H1 (cell line): ENCODE results near the gene CSHL1. TPM values are rescaled to one million over a fixed set of nuclear protein-coding genes. Genes with fewer than 3 reads are reported as not detected.

ENCODE experiments used
- NRF1 ChIP-seq: IDR thresholded peaks from 2 replicates; pipeline ENCODE4 v1.6.1; 2011; ENCODE audit warnings: mild to moderate bottlenecking, low read depth, low read length, improper control_type of control experiment
- polyA plus RNA-seq, 7 experiments: library from polyadenylated mRNA; depleted of rRNA in 3 of 7; stranded (reverse) in 5 of 7; unstranded in 2 of 7; fragments of >200 nt in 5 of 7; fragments of 200-250 nt in 2 of 7; gene quantifications; 1 replicate in 5 of 7; 2 replicates in 1 of 7; 4 replicates in 1 of 7; pipeline versions ENCODE4 v1.2.1 to v1.2.3, GENCODE V29; 2011 to 2013; ENCODE audit warnings: missing spikeins in 2 of 7, mixed read lengths in 2 of 7
- total RNA-seq: library from RNA; stranded (reverse); fragmentation: NEBNext Ultra II Directional; extraction: Animal tissue kit (Norgen Biotek cat#: 25700); gene quantifications from 2 replicates; pipeline ENCODE4 v1.2.1, GENCODE V29; 2021
- TF ChIP-seq, protein P1 (sequence below): fragments of 300-600 bp; sonication (generic); IDR thresholded peaks from 2 replicates; pipeline ENCODE4 v1.7.1; 2012; ENCODE audit warnings: low read length, moderate library complexity, mild to moderate bottlenecking, inconsistent platforms; ENCODE audit not compliant: insufficient replicate concordance

The CSHL1 gene
- total and polyA plus RNA-seq, 2 of the 8 experiments (the other 6 are each of a cell fraction or from before 2014, with no cell fraction given): not detected

DNA sequence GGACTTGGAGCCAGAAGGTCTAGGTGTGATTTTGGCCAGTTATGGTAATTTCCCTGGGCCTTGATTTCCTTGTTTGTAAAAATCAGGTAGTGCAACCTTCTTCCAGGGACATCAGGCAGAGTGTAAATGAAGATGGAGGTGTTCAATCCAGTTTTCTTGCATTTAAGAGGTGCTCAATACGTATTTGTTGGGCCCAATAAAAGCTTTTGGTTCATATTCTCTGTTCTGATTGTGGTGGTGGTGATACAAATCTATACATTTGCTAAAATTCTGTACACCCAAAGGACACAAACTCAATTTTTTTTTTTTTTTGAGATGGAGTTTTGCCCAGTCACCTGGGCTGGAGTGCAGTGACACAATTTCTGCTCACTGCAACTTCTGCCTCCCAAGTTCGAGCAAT, 15.1 kb upstream of the CSHL1 start (continued):
- TF ChIP-seq, protein P1, sequence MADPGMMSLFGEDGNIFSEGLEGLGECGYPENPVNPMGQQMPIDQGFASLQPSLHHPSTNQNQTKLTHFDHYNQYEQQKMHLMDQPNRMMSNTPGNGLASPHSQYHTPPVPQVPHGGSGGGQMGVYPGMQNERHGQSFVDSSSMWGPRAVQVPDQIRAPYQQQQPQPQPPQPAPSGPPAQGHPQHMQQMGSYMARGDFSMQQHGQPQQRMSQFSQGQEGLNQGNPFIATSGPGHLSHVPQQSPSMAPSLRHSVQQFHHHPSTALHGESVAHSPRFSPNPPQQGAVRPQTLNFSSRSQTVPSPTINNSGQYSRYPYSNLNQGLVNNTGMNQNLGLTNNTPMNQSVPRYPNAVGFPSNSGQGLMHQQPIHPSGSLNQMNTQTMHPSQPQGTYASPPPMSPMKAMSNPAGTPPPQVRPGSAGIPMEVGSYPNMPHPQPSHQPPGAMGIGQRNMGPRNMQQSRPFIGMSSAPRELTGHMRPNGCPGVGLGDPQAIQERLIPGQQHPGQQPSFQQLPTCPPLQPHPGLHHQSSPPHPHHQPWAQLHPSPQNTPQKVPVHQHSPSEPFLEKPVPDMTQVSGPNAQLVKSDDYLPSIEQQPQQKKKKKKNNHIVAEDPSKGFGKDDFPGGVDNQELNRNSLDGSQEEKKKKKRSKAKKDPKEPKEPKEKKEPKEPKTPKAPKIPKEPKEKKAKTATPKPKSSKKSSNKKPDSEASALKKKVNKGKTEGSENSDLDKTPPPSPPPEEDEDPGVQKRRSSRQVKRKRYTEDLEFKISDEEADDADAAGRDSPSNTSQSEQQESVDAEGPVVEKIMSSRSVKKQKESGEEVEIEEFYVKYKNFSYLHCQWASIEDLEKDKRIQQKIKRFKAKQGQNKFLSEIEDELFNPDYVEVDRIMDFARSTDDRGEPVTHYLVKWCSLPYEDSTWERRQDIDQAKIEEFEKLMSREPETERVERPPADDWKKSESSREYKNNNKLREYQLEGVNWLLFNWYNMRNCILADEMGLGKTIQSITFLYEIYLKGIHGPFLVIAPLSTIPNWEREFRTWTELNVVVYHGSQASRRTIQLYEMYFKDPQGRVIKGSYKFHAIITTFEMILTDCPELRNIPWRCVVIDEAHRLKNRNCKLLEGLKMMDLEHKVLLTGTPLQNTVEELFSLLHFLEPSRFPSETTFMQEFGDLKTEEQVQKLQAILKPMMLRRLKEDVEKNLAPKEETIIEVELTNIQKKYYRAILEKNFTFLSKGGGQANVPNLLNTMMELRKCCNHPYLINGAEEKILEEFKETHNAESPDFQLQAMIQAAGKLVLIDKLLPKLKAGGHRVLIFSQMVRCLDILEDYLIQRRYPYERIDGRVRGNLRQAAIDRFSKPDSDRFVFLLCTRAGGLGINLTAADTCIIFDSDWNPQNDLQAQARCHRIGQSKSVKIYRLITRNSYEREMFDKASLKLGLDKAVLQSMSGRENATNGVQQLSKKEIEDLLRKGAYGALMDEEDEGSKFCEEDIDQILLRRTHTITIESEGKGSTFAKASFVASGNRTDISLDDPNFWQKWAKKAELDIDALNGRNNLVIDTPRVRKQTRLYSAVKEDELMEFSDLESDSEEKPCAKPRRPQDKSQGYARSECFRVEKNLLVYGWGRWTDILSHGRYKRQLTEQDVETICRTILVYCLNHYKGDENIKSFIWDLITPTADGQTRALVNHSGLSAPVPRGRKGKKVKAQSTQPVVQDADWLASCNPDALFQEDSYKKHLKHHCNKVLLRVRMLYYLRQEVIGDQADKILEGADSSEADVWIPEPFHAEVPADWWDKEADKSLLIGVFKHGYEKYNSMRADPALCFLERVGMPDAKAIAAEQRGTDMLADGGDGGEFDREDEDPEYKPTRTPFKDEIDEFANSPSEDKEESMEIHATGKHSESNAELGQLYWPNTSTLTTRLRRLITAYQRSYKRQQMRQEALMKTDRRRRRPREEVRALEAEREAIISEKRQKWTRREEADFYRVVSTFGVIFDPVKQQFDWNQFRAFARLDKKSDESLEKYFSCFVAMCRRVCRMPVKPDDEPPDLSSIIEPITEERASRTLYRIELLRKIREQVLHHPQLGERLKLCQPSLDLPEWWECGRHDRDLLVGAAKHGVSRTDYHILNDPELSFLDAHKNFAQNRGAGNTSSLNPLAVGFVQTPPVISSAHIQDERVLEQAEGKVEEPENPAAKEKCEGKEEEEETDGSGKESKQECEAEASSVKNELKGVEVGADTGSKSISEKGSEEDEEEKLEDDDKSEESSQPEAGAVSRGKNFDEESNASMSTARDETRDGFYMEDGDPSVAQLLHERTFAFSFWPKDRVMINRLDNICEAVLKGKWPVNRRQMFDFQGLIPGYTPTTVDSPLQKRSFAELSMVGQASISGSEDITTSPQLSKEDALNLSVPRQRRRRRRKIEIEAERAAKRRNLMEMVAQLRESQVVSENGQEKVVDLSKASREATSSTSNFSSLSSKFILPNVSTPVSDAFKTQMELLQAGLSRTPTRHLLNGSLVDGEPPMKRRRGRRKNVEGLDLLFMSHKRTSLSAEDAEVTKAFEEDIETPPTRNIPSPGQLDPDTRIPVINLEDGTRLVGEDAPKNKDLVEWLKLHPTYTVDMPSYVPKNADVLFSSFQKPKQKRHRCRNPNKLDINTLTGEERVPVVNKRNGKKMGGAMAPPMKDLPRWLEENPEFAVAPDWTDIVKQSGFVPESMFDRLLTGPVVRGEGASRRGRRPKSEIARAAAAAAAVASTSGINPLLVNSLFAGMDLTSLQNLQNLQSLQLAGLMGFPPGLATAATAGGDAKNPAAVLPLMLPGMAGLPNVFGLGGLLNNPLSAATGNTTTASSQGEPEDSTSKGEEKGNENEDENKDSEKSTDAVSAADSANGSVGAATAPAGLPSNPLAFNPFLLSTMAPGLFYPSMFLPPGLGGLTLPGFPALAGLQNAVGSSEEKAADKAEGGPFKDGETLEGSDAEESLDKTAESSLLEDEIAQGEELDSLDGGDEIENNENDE: no peak
- TF ChIP-seq NRF1: no peak
- TF ChIP-seq, all 59 proteins: peak for 0
